HG03095 (cell line): Measurements from ENCODE around the gene IGHMBP2.
"Not testable (repeated sequence)": the region's sequence is repeated elsewhere in the genome, so short reads cannot be mapped to it uniquely, and the experiment has no call there.

Source experiments
- ATAC-seq: cut with Tn5 transposase; IDR thresholded peaks from one replicate; pipeline ENCODE4 v1.9.1; 2021; ENCODE audit warnings: moderate library complexity; ENCODE audit not compliant: unreplicated experiment

The IGHMBP2 gene

DNA sequence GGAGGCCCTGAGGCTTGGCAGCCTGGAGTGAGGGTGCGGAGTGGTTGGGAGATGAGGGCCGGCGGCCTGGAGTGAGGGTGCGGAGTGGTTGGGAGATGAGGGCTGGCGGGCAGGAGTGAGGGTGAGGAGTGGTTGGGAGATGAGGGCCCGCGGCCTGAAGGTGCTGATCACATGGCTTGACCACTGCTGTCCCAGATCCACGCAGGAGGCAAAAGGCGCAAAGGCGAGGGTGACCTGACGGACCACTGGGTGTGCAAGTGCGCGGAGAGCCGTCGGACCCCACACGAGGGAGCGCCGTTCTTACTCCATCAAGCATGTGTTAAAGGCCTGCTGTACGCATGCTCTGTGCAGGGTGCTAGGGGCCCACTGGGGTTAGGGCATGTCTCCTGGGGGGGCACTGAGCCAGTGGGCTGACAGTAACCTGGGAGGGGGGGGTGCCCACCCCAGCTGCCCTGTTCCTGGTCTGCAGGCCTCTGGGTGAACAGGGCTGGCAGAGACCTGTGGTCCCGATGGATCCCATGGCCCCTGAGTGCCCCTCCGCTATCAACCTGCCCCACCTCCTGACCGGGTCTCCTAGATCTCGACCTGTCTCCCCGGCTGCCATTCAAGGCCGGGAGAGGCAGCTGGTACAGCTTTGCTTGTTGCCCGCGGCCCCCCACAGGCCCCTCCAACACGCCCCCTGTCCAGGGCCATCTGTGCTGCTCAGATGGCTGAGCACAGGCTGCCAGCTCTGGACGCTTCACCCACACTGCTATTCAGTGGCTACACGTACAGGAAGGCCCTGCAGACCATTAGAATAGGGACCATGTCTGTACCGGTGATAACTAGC, 56.0 kb downstream of the IGHMBP2 start:
- no peak for ATAC-seq

GRCh38 chr11:68960294-68961071, 56.8 kb downstream of the IGHMBP2 start:
- ATAC-seq, result no peak

DNA sequence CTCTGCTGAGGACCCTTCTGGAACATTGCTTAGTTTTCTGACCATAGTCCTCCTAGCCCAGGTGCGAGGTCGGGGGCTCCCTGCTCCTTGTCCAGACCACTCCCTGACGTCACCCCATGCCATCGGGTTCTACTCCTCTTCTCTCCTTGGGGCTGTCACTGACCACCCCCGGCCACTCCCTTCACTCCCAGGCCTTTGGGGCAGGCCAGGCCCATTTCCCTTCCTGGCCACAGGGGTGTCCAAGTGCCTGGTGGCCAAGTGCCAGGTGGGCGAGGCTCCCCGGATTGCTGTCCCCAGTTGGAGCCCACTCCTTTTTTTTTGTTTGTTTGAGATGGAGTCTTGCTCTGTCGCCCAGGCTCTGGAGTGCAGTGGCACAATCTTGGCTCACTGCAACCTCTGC, 57.6 kb downstream of the IGHMBP2 start:
- ATAC-seq, result no peak

DNA sequence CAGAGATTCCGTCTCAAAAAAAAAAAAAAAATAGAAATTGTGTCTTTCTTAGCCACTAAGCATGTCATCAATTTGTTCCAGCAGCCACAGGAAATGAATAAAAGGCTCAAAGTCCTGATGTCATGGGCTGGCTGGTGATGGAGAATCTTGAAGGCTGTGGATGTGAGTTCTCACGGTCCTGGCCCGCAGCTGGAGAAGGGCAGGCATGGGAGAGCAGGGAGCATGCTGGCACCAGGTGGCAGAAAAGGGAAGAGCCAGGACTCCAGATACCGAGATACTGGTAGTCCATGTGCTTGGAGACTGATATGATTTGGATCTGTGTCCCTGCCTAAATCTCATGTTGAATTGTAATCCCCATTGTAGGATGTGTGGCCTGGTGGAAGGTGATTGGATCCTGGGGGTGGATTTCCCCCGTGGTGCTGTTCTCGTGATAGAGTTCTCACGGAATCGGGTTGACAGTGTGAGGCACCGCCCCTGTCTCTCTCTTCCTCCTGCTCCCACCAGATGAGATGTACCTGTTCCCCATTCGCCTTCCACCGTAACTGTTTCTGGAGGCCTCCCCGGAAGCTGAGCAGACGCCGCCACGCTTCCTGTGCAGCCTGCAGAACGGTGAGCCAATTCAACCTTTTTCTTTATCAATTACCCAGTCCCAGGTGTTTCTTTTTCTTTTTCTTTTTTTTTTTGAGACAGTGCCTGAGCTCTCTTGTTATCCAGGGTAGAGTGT, 59.0 kb downstream of the IGHMBP2 start:
- no peak for ATAC-seq

GRCh38 chr11:68963779-68964178, 60.1 kb downstream of the IGHMBP2 start:
- ATAC-seq, result no peak

DNA sequence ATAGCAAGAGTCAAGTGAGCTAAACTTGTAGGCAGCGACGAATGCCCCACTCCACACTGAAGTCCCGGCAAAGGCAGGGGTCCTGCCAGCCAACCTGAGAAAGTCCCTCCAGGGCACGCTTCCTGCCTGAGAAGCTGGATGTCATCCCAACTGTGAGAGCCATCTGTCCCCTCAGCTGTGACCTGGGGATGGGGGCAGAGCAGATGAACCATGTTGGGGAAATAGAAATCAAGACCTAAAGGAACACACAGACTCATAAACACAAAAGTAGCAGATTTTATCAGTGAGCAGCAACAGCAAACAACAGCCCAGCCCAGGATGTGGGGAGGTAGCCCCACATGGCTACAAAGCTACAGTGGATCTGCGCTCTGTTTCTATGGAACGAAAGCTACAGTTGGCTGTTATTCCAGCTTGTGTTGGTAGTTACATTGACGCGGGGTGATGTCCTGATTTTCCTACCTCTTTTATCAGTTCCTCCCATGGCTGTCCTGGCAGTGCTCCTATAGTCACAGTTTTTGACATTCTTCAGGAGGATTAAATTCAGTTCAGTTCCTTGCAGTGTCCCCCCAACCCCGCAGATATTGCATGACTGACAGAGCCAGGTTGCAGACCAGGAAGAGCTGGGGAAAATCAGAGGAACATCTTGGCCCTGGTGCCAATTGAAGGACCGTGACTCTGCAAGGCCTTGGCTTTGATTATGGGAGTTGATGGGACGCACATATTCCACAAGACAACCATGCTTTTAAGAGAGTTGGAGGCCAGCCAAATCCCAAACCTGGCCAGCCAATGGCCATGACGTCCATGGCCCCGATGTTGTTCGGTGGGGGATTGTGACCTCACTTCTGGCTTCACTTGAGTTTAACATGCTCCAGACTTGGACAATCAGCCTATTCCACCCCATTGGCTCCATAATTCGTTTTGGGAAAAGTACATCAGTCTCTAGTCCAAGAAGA, 62.5 kb downstream of the IGHMBP2 start:
- no peak for ATAC-seq

- no peak for ATAC-seq
These were observed 63.4 kb downstream of the IGHMBP2 start for GRCh38 chr11:68966894-68967780.

DNA sequence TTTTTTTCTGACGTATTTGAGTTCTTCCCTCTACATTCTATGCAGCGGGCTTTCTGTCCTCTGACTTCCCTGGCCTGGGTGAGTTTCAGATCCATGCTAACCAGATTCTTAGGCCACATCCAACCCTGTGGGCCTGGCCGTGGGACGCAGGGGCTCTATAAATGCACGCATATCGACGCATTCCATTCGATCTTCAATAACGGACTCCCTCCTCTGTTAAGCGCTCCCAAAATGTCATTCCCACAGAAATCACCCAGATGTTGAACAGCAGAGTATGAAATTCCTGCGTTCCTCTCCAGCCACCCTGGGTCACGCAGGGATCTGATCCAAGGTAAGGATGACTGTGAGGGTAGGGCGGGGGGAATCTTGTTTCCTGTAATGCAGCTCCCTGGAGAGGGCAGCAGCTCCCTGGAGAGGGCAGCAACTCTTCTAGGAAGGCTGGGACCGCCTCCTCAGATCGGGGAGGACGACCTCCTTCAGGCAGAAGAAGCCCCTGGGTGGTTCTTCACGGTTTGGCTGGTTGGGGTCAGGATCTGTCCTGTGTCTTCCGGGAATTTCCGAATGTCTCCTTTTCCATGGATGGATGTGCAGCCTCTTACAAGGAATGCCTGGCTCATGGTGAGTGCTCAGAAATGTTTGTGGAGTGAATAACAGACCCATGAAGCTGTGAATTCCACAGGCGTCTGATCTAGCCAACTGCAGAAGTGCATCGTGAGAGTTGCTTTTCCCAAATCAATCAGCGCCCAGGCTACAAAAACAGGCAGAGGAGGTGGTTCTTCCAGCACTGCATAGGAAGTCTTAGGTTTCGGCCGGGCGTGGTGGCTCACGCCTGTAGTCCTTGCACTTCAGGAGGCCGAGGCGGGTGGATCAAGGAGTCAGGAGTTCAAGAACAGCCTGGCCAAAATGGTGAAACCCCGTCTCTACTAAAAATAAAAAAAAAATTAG, 64.9 kb downstream of the IGHMBP2 start:
- no peak for ATAC-seq

DNA sequence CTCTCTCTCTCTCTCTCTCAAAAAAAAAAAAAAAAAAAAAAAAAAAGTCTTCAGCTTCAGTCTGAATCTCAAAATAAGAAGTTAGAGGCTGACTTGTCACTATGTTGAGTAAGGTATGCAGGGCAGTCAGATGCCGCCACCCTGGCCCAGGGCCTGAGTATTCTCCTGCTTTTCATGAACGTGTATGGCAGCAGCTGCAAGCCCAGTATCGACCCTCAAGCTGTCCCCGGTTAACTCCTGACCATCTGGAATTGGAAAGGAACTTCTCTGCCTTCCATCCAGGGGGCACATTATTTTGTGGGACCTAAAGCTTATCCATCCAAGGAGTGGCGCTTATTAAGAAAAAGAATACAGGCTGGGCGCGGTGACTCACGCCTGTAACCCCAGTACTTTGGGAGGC, 65.7 kb downstream of the IGHMBP2 start:
- no peak for ATAC-seq

DNA sequence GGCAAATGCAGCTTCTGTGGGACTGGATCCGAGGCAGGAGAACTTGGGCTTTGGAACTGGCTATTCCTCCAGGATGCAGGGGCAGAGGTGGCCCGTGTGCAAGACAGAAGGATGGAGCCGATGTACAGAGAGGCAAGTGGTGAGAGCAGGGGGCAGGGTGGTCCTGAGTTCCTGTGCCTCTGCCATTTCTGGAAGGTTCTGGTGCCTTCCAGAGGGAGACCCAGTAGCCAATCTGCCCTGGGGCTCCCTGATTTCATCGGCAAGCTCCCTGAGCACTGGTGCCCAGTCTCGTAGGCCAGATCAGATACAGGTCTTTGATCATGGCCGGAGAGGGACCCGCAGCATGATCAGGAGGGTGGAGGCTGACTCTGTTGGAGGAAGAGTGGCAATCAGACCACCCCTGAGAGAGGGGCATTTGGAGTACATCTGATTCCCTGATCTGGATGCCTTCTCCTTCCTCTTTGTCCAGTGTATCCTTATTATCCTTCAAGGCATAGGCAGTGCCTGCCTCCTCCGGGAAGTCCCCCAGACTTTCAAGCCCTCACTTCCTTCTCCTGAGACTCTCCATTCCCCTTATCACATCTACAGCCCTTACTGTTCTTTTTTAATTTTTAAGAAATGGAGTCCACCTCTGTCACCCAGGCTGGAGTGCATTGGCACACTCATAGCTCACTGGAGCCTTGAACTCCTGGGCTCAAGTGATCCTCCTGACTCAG, 67.4 kb downstream of the IGHMBP2 start:
- no peak for ATAC-seq

- ATAC-seq, result no peak
These were observed 69.5 kb downstream of the IGHMBP2 start for GRCh38 chr11:68973219-68973618.

GRCh38 chr11:68973706-68974105, 70.0 kb downstream of the IGHMBP2 start:
- not testable (repeated sequence) for ATAC-seq

- ATAC-seq, result no peak
These were observed 70.9 kb downstream of the IGHMBP2 start for GRCh38 chr11:68974421-68975194.

- ATAC-seq, result no peak
These were observed 72.4 kb downstream of the IGHMBP2 start for GRCh38 chr11:68976095-68976494.

DNA sequence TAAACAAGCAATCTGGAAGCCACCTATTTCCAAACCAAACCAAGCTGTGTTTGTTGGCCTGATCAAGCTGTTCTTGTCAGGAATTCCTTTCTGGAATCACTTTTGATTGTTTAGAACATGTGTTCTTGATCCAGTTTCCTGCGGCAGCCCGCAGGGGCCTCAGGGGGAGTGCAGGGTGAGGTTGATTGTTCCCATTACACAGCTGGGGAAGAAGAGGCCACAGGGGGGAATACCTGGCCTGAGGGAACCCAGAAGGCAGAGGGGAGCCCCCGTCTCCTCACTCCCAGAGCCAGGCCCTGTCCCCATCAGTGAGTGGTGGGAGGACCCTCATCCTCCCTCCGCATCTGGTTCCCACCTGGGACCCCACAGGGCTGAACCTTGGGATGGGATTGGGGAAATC, 72.9 kb downstream of the IGHMBP2 start:
- ATAC-seq, result no peak

DNA sequence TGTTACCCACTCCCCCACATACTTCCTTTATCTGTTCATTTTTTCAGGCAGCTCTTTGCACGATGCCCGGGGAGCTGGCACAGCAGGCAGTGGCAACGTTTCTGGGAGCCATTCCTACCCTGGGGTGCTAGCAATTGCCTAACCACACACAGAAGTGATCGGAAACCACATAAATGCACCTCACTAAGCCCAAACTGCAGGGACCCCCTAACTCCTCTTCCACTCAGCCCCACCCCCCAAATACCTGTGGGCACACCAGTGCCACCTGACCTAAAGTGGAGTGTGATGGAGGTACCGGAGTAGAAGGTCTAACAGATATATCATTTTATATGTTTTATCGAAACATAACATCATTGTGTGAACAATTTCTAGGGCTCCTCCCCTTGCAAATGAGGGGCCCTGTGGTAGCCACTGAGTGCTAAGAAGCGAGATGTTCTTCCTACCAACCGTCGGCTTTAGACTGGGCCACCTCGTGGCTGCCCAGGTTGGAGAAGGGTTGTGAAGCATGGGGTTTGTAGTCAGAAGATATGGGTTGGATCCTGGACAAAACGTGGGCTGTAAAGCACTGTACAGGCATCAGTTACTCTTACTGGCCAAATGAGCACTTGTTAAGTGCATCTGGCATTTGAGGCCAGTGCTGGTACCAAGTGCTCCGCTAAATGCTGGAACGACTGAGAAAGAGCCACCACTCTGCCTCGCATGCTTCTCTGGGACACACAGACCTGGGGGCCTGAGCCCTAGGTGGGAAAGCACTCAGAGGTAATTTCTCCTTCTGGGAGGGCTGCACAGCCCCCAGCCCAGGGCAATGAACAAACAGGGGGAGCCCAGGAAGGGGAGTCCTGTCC, 74.3 kb downstream of the IGHMBP2 start:
- no peak for ATAC-seq
